ELF-1 (cell line): ENCODE results near the gene RAI1.
A peak's percentile ranks its signal among the peaks of the same experiment; 100 is the strongest.

ENCODE experiments used
- DNase-seq: peaks from one replicate; pipeline ENCODE4 v3.0.0-alpha.2; 2016; ENCODE audit warnings: low read depth, low spot score

Gene RAI1

DNA sequence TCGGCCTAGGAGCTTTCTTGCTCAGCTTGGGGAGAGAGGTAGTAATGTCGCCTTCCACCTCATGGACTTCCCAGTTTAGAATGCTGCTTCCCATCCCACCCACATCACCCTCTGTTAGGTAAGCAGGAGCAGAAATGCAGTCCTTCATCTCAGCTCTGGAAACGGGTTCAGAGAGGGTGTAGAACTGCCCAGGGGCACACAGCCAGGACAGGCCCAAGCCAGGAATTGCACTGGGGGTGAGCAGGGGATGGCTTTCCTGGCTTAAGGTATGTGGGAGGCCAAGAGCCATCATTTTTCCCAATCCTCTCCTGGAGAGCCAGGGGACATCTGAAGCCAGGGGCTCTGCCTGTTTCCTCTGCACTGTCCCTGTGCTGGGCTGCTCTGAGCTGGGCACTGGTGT lies 33.6 kb downstream of the RAI1 start:
- DNase-seq: no peak

DNA sequence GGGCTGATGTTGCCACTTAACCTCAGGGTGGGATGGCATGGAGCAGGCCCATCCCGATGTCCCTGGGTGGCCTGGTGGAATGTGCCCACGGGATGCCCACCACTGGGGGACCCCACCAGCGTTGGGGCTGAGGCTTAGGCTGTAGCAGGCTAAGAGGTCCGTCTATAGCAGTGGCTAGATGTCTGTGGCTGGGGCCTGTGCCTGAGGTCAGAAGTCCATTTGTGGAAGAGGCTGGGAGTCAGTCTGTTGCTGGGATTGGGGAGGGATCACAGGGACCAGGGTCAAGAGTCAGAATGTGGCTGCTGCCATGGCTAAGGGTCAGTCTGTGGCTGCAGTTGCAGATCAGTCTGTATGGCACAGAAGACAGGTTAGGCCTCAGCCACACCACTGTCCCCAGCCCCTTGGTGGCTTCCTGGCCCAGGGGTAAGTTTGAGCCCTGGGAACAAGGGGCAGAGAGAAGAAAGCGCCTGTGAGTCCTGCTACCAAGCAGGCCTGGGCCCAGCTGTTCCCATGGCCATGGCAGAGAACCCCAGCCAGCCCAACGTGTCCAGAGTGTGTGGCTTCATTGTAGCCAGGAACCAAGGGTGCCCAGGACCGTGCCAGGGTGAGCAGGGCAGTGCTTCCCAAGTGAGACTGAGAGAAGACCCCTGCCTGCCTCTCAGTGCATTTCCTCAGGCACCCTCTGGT lies 35.7 kb downstream of the RAI1 start:
- no peak for DNase-seq

DNA sequence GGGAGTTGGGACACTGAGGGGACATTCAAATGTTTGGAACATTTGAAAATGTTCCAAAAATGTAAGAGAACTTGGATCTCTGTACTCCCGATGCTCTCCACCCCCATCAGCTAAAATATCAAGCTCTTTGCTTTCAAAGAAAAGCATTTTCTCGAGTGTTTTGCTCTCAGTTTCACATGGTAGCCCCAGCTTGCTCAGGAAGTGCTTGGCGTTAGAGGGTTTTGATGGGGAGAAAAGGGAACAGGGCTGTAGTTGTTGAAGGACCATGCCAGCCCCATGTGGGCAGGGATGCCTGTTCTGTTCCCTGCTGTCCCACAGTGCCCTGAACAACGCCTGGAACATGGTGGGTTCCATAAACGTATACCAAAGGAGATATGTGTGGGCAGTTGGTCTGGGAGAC lies 37.0 kb downstream of the RAI1 start:
- DNase-seq: no peak

DNA sequence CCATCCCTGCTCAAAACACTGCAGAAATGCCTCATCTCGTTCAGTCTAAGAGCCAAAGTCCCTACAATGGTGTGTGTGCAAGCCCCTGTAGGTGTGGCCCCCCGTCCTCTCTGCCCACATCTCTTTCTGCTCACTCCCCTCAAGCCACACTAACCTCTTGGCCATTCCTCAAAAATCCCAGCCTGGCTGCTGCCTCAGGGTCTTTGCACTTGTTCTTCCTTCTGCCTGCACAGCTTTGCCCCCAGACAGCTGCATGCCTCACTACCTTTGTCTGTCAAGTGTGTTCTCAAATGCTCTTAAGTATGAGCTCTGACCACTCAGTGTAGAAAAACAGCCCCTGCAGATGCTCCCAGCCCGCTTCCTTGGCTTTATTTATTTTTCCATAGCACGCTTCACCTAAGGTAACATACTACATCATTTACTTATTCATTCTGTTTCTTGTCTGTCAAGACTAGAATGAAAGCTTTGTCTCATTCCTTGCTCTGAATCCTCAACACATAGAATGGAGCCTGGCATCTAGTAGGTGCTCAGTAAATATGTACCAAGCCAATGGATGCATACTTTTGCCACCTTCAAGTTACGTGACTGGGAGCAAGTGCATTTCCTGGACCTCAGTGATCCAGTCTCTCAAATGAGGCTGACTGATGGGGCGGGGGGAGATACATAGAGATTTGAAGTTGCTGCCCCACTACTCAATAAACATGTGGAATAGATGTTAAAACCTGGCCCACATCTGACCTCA lies 38.1 kb downstream of the RAI1 start:
- no peak for DNase-seq

DNA sequence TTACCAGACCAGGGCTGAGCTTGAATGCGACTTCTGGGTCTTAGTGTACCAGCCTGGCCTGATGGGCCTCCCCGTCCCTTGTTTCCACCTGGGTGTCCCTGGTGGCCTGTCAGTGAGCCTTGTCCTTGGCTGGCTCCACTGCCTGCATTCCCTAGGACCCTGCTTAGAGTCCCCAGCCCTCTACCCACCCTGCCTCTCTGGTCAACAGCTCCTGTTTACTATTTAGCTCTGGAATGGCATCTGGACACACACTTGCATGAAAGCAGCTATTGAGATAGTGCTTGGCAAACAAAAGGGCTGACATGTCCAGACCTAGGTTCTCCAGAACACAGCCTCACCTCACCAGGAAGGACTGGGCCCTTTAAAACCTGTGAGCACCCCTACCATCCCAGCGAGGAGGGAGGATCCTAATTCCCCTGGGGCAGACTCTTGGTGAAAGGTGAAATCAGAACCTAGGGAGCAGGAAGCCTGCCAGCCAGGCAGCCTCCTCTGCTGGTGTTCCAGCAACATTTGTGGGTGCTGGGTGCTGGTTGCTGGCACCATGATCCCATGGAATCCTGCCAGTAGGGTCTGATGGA lies 38.8 kb downstream of the RAI1 start:
- DNase-seq: no peak

DNA sequence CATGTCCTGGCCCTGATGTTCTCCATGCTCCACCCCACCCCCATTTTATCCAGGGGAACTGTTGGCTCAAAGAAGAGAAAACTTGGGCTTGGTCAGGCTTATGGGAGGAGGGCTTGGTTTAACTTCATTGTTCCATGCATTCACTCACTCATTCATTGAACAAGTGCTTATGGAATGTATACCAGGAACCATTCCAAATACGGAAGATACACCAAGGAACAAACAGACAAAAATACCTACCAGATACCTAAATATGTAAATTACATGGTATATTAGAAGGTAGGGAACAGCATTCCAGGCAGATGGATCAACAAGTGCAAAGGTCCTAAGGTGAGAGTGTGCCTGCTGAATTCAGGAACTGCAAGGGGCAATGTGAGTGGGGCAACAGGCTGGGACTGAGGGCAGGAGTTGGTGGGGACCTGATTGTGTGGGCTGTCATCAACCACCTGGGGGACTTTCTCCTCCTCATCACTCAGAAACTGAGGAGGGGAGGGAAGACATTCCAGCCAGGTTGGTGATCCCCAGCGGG lies 39.9 kb downstream of the RAI1 start:
- DNase-seq: no peak

DNA sequence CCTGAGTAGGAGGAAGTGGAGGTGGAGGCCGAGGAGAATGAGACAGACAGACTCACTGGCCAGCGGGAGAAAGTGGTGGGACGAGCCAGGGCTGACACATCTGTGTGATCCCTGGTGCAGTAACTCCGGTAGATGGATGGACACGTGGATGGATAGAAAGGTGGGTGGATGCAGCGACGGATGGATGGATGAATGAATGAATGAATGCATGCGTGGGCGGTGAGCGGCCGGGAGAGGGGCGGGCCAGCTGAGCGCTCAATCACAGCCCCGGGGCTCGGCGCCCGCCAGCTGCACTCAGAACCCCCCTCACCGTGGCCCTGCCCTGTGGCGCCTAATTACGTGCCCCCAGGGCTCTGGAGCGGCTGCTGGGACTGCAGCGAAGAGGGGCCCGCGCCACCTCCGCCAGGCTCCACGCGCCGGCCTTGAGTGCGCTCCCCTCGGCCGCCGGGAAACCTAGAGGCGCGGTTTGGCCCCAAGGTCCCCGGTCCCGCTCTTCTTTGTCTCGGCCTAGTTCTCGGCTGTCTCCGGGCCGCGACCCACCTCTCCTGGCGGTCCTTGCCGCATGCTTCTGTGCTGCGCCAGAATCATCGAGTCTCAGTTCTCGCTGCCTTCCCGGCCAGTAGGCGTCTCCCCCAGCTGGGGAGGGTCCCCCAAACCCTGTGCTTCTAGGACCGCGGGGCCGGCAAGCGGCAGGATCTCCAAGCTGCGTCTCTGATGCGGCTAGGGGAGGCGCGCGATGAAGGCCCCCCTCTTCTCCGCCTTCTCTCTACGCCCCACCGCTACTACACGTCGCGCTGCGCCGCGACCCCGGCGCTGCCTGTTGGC lies 41.0 kb downstream of the RAI1 start:
- DNase-seq: peak; percentile 56

DNA sequence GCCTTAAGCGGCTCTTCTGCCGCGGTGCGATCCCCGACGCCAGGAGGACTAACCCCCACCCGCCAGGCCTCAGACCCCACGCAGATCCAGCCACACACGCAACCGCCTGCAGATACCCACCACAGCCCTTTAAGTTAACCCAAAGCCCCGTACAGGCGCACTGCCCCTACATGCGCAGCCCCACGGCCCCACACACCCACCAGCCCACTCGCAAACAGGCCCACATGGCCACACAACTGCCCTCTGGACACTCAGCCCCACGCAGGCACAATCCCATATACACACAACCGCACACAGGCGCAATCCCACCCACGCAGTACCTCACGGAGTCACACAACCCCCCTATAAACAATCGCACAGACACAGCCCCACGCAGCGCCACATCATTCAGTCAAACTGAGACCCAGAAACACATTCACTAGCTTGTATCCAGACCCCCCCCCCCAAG lies 41.7 kb downstream of the RAI1 start:
- DNase-seq: no peak

DNA sequence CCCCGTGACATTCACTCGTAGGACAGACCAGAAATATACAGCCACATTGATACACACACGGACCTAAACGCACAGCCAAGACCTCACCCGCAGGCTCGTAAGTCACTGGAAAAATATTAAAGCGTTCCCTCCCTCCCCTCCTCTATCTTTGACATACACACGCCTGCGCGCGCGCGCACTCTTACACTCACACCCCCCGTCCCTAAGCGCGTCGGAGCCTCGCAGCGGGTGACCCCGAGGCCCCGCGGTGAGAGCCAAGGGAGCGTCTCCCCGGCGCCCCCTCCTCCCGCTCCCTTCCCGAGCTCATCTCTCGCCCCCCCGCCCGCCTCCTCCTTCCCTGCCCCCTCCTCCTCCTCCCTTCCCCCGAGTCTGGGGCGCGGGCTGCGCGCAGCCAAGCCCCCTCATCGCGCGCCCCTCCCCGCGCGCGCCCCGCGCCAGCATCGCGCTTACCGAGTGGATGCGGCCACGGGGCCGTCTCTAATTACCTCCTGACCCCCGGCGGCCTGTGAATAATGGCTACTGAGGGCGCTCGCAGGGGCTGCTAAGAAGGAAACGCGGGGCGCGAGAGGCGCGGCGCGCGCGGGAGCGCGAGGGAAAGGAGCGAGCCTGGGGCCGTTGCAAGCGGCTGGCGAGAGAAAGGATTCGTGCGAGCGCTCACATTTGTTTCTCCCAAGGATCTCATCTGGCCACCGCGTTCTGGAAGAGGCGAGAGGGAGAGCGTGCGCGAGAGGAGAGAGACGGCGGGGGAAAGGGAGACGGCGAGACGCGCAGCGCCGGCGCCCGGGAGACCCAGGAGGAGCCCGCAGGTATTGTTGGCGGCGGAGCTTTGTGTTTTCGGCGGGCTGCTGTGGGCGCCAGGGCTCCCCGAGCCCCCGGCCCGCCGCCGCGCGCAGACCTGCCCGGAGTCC lies 42.4 kb downstream of the RAI1 start:
- DNase-seq: peak; percentile 60

DNA sequence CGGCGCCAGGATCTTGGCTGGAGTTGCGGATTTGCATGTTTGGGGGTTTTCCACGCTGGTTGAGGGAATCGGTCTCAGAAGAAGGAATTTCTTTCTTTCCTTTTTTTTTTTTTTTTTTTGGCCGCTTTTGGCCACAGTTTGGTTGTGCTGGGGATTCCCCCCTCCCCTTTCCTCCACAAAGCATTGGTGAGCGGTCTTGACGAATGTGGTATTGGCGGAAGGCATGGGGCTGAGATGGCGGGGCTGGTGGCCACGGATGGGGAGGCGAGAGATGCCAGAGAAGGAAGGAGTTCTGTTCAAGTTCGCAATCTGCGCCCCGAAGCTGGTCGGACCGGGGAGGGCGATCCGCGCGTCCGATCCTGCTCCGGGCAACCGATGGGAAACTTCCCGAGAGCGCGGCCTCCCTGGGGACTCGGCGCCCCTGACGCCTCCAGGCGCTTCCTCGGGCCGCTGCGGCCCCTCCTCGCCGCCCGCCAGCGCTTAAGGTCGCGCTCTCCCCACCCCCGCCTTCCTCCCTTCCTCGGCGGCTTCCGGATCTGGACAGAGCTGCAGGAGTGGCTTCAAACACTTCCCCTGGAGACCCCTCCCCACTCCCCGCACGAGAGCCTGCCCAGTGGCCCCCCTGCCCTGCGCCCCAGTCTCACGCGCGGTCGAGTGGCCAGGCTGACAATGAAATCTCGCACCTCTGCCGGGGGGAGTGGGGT lies 43.2 kb downstream of the RAI1 start:
- DNase-seq: peak; percentile 82

DNA sequence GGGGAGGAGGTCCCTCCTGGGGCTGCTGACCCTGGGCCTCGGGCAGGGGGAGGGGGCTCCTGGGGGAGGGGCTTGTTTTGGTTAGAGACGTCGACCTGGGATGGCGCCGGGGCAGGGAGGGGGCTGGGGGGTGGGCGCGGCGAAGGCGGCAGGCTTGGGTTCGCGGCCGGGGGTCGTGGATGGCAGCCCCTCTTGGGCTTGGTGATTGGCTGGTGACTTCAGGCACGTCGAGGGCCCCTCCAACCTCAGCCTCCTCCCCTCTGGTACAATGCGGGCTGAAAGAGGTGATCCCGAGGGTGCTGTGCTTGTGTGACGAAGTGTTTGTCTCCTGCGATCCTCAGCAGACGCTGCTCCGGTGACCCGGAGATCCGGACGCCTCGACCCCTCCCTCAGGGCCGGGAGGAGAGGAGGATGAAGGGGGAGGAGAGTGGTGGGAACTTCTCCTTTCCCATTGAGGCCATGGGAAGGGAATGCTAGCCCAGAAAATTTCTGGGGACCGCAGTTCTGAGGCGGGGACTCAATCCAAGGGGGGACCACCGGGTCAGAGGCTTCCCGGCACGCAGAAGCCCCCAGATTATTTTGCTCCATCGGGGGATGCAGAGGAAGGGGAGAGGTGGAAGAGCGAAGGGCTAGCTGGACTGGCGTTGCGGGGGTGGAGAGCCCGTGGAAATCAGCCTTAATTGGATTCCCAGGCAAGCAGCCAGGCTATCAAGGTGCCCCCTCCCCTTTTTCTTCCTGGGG lies 43.9 kb downstream of the RAI1 start:
- DNase-seq: peak; percentile 63

DNA sequence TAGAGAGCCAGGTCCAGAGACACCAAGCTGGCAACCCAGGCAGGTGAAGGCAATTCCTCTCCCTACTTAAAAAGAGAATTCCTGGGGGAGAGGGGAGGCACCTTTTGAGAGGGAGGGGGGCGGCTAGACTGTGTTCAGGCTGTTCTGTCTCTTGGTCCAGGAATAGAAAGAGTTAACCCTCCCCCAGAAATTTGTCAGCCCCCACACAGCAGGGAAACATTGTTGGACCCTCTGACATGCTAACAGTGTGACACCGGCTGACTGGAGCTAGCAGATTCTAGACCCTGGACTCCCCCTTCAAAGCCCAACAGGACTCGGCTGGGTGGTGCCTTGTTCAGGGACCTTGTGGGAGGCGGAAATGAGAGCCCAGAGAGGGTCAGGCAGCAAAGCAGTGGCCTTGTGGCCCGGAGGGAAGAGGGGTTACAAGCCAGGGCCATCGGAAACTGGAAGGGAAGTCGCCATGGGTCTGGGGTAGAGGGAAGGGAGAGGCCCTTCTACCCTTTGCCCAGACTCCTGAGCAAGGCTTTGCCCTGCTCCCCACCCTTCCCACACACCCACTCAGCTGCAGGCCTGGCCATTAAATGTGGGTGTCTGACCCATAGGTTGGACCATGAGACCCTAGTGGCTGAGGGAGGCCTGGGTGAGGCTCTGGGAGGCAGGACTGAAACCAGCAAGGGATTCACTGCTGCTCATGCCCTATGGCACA lies 44.6 kb downstream of the RAI1 start:
- DNase-seq: no peak

DNA sequence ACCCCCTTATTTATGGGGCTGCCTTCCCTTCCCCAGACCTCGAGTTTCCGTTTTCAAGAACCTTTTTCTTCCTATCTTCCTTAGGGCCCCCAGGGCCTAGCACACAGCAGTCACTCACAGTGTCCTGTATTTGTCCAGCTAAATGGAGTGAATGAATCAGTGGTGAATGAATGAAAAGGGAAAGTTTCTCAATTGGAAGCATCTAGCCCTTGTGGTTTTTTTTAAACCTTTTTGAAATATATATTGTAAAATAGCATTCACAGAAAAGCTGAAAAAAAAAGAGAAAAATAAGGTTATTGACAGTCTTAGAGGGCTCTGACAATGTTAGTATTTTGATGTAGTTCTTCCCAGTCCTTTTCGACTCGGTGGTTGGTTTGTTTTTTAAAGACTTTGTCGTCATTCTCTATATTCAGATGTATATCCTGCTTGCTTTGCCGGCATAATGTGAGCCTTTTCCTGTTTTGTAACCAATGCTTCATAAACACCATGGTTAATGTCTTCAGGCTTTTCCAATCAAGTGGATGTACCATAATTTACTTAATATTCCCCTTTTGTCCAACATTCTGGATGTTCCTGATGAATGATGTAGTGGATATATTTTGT lies 45.3 kb downstream of the RAI1 start:
- DNase-seq: no peak

DNA sequence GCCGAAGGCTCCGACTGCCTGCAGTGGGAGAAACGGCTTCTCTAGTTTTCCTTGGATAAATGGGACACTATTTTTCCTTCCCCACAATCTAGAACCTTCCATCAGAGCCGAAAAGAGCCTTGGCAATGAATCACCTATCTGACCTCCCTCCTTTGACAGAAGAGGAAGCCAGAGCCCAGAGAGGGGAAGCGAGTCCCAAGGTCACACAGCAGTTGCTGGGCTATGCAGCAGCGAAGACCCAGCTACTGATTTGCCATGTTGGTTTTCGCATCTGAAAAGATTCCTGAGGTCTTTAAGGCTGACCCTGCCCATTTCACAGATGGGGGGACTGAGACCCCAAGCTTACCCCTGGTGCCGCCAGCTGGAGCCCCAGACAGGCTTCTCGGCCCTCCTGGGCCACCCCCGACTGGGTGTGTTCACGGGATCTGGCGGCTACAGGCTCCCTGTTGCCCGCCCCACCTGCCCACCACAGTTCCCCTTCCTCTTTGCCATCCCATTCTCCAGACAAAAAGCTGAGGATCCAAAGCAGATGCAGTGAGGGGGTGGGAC lies 45.9 kb downstream of the RAI1 start:
- DNase-seq: no peak

DNA sequence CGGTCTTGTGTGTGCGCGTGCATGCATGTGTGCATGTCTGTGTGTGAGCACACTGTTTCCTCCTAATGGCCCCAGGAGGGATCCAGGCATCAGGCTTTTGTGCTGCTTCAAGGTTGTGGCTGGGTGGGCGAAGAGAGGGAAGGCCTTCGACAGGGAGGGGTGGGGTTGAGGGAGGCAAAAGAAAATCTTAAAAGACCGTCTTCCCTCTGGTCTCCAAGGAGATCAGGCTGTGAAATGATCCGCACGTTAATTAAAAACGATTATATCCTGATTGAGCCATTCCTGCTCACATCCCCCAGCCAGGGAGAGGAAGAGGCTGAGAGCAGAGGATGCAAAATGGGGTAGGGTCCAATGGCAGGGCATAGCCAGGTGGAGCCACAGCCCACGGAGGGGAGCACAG lies 46.9 kb downstream of the RAI1 start:
- no peak for DNase-seq

DNA sequence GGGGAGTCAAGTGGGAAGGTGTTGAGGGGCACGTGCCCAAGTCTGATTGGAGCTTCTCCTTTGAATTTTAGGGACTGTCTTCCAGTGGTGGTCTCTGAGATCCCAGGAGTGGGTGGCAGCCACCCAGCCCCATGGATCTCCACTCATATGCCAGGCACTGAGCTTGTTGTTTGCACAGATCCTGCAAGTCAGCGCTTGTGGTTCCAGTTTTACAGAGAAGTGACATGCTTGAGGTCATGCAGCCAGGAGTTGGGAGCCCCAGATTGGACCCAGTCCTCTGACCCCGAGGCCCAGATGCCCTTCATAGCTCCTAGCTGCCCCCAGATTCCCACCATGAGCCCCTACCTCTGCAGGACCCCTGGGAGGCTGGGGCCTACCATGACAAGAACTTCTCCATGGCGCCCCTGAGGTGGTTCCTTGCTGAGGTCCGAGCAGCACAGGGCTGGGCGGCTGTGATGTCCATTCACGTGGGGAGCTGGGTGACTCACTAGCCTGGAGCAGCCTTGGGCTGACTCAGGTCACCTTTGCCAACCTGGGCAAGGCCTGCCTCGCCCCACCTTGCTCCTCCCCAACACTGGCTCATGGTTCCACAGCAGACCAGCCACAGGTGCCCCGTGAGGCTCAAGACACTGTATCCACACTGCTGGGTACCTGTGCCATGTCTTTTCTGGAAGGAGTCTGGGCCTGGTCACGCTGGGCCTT lies 47.4 kb downstream of the RAI1 start:
- DNase-seq: no peak

DNA sequence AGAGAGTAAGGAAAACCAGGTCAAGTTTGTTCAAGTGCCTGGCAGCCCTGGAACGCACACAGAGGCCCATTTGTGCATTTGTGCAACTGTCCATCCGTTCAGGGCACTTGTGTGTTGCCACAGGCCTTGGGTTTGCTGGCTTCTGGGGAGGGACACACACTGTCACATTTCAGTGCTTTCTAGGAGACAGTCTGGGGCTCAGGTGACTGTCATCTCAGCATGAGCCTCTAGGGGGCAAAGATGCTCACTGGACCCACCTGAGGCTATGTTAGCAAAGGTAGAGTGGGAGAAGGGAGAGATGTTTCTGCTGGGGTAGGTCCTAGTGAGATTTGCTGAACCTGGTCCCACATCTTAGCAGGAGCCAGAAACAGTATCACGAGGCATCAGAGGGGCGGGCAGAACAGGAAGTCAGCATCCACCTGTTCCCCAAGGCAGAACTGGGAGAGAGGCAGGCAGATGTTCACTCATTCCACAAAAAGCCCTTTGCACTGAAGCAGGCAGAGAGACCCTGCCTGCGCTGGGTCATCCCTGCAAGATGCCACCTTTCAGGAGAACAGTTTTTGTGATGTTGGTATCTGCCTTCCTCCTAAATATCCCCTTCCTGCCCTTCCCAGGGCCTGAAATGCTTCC lies 48.5 kb downstream of the RAI1 start:
- peak; percentile 69 for DNase-seq
